SK-N-SH treated with all-trans-retinoic acid at 6 μM for 48 hours (cell line): ENCODE measurements around the gene TMEM51.

Experiments used
- ARNTL ChIP-seq: fragments of 450-650 bp; formaldehyde crosslinking; IDR thresholded peaks from 2 replicates; pipeline ENCODE4 v1.5.0; 2020; ENCODE audit warnings: low read depth, mild to moderate bottlenecking, moderate library complexity, borderline replicate concordance
- CREB5 ChIP-seq: fragments of 250-450 bp; sonication (Bioruptor Pico); IDR thresholded peaks from 2 replicates; pipeline ENCODE4 v1.5.1; 2020; ENCODE audit warnings: low read depth, mild to moderate bottlenecking, moderate library complexity
- CSDC2 ChIP-seq: fragments of 250-450 bp; sonication (Bioruptor Pico); IDR thresholded peaks from 2 replicates; pipeline ENCODE4 v1.5.0; 2020; ENCODE audit warnings: mild to moderate bottlenecking, moderate library complexity
- ISL1 ChIP-seq: fragments of 250-450 bp; sonication (Bioruptor Pico); IDR thresholded peaks from 2 replicates; pipeline ENCODE4 v2.1.2; 2022; ENCODE audit warnings: mild to moderate bottlenecking, moderate library complexity
- OSR1 ChIP-seq: fragments of 250-450 bp; sonication (Bioruptor Pico); IDR thresholded peaks from 2 replicates; pipeline ENCODE4 v1.8.0; 2022; ENCODE audit warnings: moderate library complexity, mild to moderate bottlenecking, inconsistent platforms
- PATZ1 ChIP-seq: fragments of 250-450 bp; sonication (Bioruptor Pico); IDR thresholded peaks from 2 replicates; pipeline ENCODE4 v1.8.0; 2020; ENCODE audit warnings: mild to moderate bottlenecking, moderate library complexity, borderline replicate concordance
- TCF4 ChIP-seq: fragments of 250-450 bp; sonication (Bioruptor Pico); IDR thresholded peaks from 2 replicates; pipeline ENCODE4 v1.8.0; 2021; ENCODE audit warnings: mild to moderate bottlenecking, moderate library complexity, borderline replicate concordance
- ZFP3 ChIP-seq: fragments of 250-450 bp; sonication (Bioruptor Pico); IDR thresholded peaks from 2 replicates; pipeline ENCODE4 v1.5.0; 2020; ENCODE audit warnings: mild to moderate bottlenecking, moderate library complexity
- ZFP30 ChIP-seq: fragments of 450-650 bp; formaldehyde crosslinking; IDR thresholded peaks from 2 replicates; pipeline ENCODE4 v1.5.0; 2022; ENCODE audit warnings: mild to moderate bottlenecking, moderate library complexity
- ZNF565 ChIP-seq: fragments of 450-650 bp; formaldehyde crosslinking; conservative IDR thresholded peaks from 2 replicates; pipeline ENCODE4 v1.5.0; 2020; ENCODE audit warnings: low read depth, mild to moderate bottlenecking, moderate library complexity
- TF ChIP-seq, protein P1 (sequence below): fragments of 250-450 bp; sonication (Bioruptor Pico); IDR thresholded peaks from 2 replicates; pipeline ENCODE4 v1.5.1; 2021; ENCODE audit warnings: mild to moderate bottlenecking, moderate library complexity

DNA sequence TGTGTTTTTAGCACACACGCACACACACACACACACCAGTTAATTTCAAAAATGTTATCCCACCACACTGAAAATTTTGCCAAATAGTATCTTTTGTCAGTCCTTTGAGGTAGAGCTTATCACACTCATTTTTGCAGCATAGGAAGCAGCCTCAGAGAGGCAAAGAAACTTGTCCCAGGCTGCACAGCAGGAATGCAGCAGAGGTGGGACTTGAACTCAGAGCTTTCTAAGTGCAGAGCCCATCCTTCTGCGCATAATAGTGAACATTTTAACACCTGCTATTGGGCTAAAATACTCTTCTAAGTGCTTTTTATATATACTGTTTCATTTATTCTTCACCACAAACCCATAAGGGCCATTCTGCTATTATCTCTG is 108.4 kb downstream of the TMEM51 start:
- TF ChIP-seq ZNF565 (CRISPR knock-in tag) (no peak), CSDC2 (CRISPR knock-in tag) (no peak), PATZ1 (CRISPR knock-in tag) (no peak), TCF4 (CRISPR knock-in tag) (no peak), ZFP30 (CRISPR knock-in tag) (no peak), ZFP3 (CRISPR knock-in tag) (no peak), ISL1 (no peak), ARNTL (CRISPR knock-in tag) (no peak), CREB5 (CRISPR knock-in tag) (no peak), OSR1 (CRISPR knock-in tag) (no peak)
- TF ChIP-seq, protein P1, sequence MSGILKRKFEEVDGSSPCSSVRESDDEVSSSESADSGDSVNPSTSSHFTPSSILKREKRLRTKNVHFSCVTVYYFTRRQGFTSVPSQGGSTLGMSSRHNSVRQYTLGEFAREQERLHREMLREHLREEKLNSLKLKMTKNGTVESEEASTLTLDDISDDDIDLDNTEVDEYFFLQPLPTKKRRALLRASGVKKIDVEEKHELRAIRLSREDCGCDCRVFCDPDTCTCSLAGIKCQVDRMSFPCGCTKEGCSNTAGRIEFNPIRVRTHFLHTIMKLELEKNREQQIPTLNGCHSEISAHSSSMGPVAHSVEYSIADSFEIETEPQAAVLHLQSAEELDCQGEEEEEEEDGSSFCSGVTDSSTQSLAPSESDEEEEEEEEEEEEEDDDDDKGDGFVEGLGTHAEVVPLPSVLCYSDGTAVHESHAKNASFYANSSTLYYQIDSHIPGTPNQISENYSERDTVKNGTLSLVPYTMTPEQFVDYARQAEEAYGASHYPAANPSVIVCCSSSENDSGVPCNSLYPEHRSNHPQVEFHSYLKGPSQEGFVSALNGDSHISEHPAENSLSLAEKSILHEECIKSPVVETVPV (CRISPR knock-in tag): no peak
